OCI-LY1 (cell line): ENCODE data around the gene DTL.

ENCODE experiments used
- CTCF ChIP-seq: fragments of 200-600 bp; sonication (generic), shearing (Covaris generic); IDR thresholded peaks from 2 replicates; pipeline ENCODE4 v1.5.1; 2017; ENCODE audit warnings: mild to moderate bottlenecking, antibody characterized with exemption, low read length, moderate library complexity, mixed read lengths
- EZH2 ChIP-seq: fragments of 200-600 bp; sonication (generic), shearing (Covaris generic); IDR thresholded peaks from 2 replicates; pipeline ENCODE4 v1.8.0; 2017; ENCODE audit warnings: borderline replicate concordance, mixed run types, mild to moderate bottlenecking, antibody characterized with exemption, low read length, moderate library complexity, mixed read lengths

GRCh38 chr1:212108187-212108586 is 72.6 kb downstream of the DTL start:
- no peak for TF ChIP-seq CTCF
- no peak for TF ChIP-seq EZH2
